Measurements from ENCODE around the gene PPP2R5B.

Gene PPP2R5B

DNA sequence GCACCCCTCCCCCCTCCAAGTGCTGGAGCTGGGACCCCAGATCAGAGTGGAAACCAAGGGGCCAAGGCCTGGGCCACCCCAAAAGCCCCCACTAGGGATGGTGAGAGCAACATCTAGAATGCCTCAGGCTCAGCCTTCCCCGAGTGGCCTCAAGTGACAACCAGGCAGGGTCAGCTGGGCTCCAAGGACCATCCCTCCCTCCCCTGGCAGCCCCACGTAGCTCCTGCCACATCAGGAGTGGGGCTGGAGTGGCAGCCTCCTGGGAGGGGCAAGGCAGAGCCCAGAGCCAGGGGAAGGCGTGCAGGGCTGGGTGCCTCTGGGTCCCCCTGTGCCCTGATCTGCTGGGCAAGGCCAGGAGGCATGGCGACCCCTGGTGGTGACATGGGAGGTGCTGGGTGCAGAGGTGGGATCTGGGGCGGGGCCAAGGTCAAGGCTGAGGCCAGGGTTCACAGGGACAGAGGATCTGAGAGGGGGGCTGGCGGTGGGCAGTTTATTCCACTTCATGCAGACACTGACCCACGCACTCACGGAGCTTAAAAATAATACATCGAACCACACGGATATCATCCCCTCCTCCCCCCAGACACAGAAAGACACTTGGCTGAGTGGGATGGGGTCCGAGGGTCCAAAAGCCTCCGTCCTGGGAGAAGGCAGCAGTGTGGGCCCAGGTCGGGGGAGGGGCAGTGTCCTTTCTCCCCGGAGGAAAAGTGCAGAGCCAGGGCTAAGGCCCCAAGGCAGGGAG is 30.2 kb upstream of the PPP2R5B start:
- peak; percentile 95 for DNase-seq (ENCODE audit: insufficient read length, low spot score)
- TF ChIP-seq, protein P1, sequence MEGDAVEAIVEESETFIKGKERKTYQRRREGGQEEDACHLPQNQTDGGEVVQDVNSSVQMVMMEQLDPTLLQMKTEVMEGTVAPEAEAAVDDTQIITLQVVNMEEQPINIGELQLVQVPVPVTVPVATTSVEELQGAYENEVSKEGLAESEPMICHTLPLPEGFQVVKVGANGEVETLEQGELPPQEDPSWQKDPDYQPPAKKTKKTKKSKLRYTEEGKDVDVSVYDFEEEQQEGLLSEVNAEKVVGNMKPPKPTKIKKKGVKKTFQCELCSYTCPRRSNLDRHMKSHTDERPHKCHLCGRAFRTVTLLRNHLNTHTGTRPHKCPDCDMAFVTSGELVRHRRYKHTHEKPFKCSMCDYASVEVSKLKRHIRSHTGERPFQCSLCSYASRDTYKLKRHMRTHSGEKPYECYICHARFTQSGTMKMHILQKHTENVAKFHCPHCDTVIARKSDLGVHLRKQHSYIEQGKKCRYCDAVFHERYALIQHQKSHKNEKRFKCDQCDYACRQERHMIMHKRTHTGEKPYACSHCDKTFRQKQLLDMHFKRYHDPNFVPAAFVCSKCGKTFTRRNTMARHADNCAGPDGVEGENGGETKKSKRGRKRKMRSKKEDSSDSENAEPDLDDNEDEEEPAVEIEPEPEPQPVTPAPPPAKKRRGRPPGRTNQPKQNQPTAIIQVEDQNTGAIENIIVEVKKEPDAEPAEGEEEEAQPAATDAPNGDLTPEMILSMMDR (IDR thresholded peaks at IDR 0.05; ENCODE audit: insufficient read depth, missing control alignments): peak; percentile 76
- no peak for FAIRE-seq

DNA sequence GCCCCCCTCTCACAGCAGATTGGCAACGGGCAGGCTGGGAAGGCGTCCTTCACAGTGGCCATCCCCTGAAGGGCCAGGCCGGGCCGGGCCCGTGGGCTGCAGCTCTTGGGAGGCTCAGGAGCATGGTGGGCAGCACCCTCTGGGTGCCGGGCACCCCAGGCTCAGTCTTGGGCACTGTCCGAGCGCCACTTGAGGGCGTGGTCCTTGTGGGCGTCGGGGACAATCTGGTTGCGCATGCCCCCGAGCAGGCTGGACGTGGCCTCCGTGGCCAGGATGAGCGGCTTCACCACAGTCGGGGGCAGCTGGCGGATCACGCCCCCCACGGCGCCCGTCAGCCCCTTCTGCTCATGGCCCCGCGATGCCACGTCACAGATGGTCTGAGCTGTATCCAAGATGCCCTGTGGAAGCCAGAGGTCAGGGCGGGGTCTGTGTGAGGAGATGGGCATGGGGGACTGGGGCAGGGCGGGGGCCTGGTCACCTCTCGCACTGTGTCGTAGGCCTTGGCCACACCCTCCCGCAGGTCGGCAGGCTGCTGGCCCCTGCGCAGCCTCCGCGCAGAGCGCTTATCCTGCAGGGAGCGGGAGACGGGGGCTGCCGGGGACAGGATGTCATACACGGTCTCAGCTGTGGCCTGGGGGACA is 29.6 kb upstream of the PPP2R5B start:
- FAIRE-seq: no peak
- no peak for DNase-seq (ENCODE audit: insufficient read length, low spot score)
- TF ChIP-seq, protein P1 (IDR thresholded peaks at IDR 0.05; ENCODE audit: insufficient read depth, missing control alignments): no peak

DNA sequence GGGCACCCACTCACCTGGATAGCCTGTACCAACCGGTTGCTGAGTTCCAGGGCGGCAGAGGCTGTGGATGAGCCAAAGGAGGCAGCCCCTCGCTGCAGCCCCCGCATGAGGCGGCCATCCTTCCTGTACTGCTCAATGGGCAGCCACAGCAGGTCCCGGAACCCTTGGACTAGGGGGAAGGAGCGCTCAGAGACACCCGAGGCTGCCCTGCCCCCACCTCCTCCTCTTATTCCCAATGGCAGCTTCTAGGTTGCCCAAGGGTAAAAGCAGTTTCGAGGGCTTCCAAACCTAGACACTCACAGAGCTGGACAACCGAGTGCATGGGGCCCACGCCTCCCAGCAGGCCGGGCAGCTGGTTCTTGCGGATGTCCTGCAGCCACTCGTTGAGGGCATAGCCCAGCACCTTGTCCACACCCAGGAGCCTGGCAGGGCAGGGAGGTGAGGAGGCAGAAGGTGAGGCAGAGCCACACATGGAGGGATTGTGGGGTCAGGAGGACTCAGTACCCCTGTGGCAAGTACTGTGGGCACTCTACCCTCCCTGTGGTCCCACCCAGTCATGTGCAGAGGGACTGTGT is 28.0 kb upstream of the PPP2R5B start:
- no peak for DNase-seq (ENCODE audit: insufficient read length, low spot score)
- FAIRE-seq: no peak
- TF ChIP-seq, protein P1 (IDR thresholded peaks at IDR 0.05; ENCODE audit: insufficient read depth, missing control alignments): no peak

DNA sequence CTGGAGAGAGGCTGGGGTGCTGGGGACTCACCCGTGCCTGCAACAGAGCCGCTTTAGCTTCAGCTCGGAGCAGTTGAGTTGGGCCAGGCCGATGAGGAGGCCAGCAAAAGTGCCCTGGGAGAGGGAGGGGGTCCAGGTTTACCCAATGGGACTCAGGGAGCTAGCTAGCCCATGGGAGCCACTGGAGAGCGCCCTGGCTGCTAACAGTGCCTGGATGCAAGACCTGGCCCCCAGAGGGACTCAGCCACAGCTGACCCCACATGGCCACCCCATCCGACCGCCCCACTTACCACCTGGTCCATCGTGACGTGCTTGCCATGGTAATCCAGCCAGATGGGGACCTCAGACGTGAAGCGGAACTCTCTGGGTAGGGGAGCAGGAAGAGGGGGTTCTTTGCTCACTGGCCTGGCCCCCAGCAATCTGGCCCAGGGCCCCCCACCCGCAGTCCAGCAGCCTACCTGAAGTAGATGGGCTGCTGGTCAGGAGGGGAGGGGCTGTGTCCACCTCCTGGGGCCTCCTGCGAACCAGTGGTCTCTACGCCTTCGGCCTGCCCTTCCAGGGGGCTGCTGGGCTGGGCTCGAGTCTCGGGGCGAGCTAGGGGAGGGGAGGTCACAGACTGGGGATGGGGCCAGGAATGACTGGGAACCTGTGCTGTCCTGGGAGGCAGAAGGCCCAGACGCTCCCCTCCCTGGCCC is 27.0 kb upstream of the PPP2R5B start:
- TF ChIP-seq, protein P1 (IDR thresholded peaks at IDR 0.05; ENCODE audit: insufficient read depth, missing control alignments): no peak
- no peak for FAIRE-seq
- no peak for DNase-seq (ENCODE audit: insufficient read length, low spot score)

DNA sequence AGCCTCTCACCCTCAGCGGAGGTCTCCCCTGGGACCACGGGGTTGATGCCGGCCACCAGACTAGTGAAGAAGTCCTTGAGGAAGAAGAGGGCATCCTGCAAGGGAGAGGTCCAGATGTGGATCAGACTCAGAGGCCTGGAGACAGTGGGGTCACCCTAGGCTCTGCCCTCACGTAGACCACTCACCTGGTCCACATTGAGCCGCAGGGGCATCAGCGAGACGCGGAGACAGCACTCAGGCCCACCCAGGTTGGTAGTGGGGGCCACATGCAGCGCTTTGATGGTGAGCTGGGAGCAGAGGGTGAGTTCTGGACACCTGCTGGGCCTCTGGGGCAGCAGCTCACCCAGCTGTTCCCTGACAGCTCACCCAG is 26.4 kb upstream of the PPP2R5B start:
- no peak for DNase-seq (ENCODE audit: insufficient read length, low spot score)
- FAIRE-seq: no peak
- TF ChIP-seq, protein P1 (IDR thresholded peaks at IDR 0.05; ENCODE audit: insufficient read depth, missing control alignments): no peak

GRCh38 chr11:64898541-64898940 is 25.9 kb upstream of the PPP2R5B start:
- FAIRE-seq (no peak), DNase-seq (ENCODE audit: insufficient read length, low spot score) (no peak)
- TF ChIP-seq, protein P1 (IDR thresholded peaks at IDR 0.05; ENCODE audit: insufficient read depth, missing control alignments): no peak

All from D721Med (cell line).